IMR-90 (cell line): ENCODE measurements around the gene HOXA3. TPM values are rescaled to one million over a fixed set of nuclear protein-coding genes. Genes with fewer than 3 reads are reported as not detected.

Source experiments
- ATAC-seq: fragments of 200-7000 bp; cut with Tn5 transposase; 2 replicates; pipeline ENCODE4 v1.9.1; 2020; ENCODE audit warnings: low read depth, mild to moderate bottlenecking, moderate library complexity
- BruUV-seq: library from RNA; stranded (reverse); fragments of 400-500 nt; replicated peaks from 2 replicates; lab custom pipeline; 2021; lab: Mats Ljungman, UMichigan
- CTCF ChIA-PET: fragments of 300-600 bp; formaldehyde crosslinking; extraction: SDS; loops from one replicate; lab custom pipeline; 2021; ENCODE audit warnings: antibody characterized with exemption; lab: Yijun Ruan, JAX
- POLR2A ChIA-PET: fragments of 300-600 bp; sonication (Branson Sonifier 250); formaldehyde crosslinking; loops from one replicate; lab custom pipeline; 2022; ENCODE audit warnings: antibody characterized with exemption; ENCODE audit not compliant: unreplicated experiment; lab: Charles Lee
- DNase-seq: peaks from one replicate; pipeline ENCODE4 v3.0.0; 2013
- H2AFZ ChIP-seq: replicated peaks from 2 replicates; pipeline ENCODE3; 2013; ENCODE audit warnings: low read length, mild to moderate bottlenecking; ENCODE audit not compliant: poor library complexity
- H2AK5ac ChIP-seq: 2 replicates; pipeline ENCODE4 v1.6.1; 2013; ENCODE audit warnings: low read depth, low read length, inconsistent platforms
- H2AK9ac ChIP-seq: replicated peaks from 2 replicates; pipeline ENCODE3; 2013; ENCODE audit warnings: mild to moderate bottlenecking, low read depth, low read length, moderate library complexity; ENCODE audit not compliant: poor library complexity
- H2BK120ac ChIP-seq: 2 replicates; pipeline ENCODE4 v1.6.1; 2013; ENCODE audit warnings: low read depth, low read length, inconsistent platforms
- H2BK15ac ChIP-seq: 3 replicates; pipeline ENCODE4 v1.6.1; 2013; ENCODE audit warnings: low read depth, low read length, inconsistent platforms
- H2BK20ac ChIP-seq: 2 replicates; pipeline ENCODE4 v1.6.1; 2013; ENCODE audit warnings: low read depth, mild to moderate bottlenecking, inconsistent platforms, low read length, moderate library complexity
- H2BK5ac ChIP-seq: 2 replicates; pipeline ENCODE4 v1.6.1; 2013; ENCODE audit warnings: mild to moderate bottlenecking, low read depth, low read length, inconsistent platforms; ENCODE audit not compliant: poor library complexity, severe bottlenecking
- H3K14ac ChIP-seq: replicated peaks from 2 replicates; pipeline ENCODE4 v1.6.1; 2013; ENCODE audit warnings: low read depth, low read length, inconsistent platforms
- H3K18ac ChIP-seq: 2 replicates; pipeline ENCODE4 v1.6.1; 2013; ENCODE audit warnings: low read depth, low read length, control low read depth
- H3K23ac ChIP-seq: 2 replicates; pipeline ENCODE4 v1.6.1; 2013; ENCODE audit warnings: low read depth, low read length, inconsistent platforms
- H3K27ac ChIP-seq: 2 replicates; pipeline ENCODE4 v1.5.1; 2013; ENCODE audit warnings: mild to moderate bottlenecking, control low read depth, low read length; ENCODE audit not compliant: insufficient read depth
- H3K27me3 ChIP-seq: 2 replicates; pipeline ENCODE4 v1.6.1; 2013; ENCODE audit warnings: low read length; ENCODE audit not compliant: control insufficient read depth, insufficient read depth
- H3K36me3 ChIP-seq: 2 replicates; pipeline ENCODE4 v1.6.1; 2013; ENCODE audit warnings: low read length, mixed read lengths; ENCODE audit not compliant: control insufficient read depth, insufficient read depth
- H3K4ac ChIP-seq: 2 replicates; pipeline ENCODE4 v1.6.1; 2013; ENCODE audit warnings: low read depth, low read length, inconsistent platforms
- H3K4me1 ChIP-seq: 2 replicates; pipeline ENCODE4 v1.6.1; 2013; ENCODE audit warnings: low read length, mixed read lengths; ENCODE audit not compliant: control insufficient read depth, insufficient read depth
- H3K4me2 ChIP-seq: 2 replicates; pipeline ENCODE4 v1.6.1; 2013; ENCODE audit warnings: low read depth, mild to moderate bottlenecking, control low read depth, low read length, moderate library complexity
- H3K4me3 ChIP-seq: 2 replicates; pipeline ENCODE4 v1.5.1; 2013; ENCODE audit warnings: low read depth, mild to moderate bottlenecking, control low read depth, low read length, moderate library complexity; ENCODE audit not compliant: insufficient read depth
- H3K56ac ChIP-seq: 2 replicates; pipeline ENCODE4 v1.6.1; 2013; ENCODE audit warnings: low read length, inconsistent platforms; ENCODE audit not compliant: insufficient read depth; ENCODE audit errors: extremely low read depth
- H3K79me1 ChIP-seq, 2 experiments: 2 replicates each; pipeline ENCODE4 v1.6.1; 2013; ENCODE audit warnings: low read length in 2 of 2, inconsistent platforms in 1 of 2, low read depth in 1 of 2
- H3K9ac ChIP-seq: 2 replicates; pipeline ENCODE4 v1.6.1; 2013; ENCODE audit warnings: low read depth, low read length, control low read depth
- H3K9me1 ChIP-seq: 2 replicates; pipeline ENCODE4 v1.6.1; 2013; ENCODE audit warnings: low read length, inconsistent platforms; ENCODE audit not compliant: insufficient read depth
- H3K9me3 ChIP-seq: 2 replicates; pipeline ENCODE4 v1.6.1; 2013; ENCODE audit warnings: low read length; ENCODE audit not compliant: control insufficient read depth, insufficient read depth
- H4K20me1 ChIP-seq: 2 replicates; pipeline ENCODE4 v1.6.1; 2013; ENCODE audit warnings: low read length, inconsistent platforms; ENCODE audit not compliant: insufficient read depth
- H4K5ac ChIP-seq: 2 replicates; pipeline ENCODE4 v1.6.1; 2013; ENCODE audit warnings: mild to moderate bottlenecking, low read depth, low read length, control low read depth
- H4K8ac ChIP-seq, 2 experiments: 2 replicates each; pipeline ENCODE4 v1.6.1; 2013; ENCODE audit warnings: low read depth in 2 of 2, low read length in 2 of 2, control low read depth in 1 of 2, inconsistent platforms in 1 of 2
- H4K91ac ChIP-seq: 2 replicates; pipeline ENCODE4 v1.6.1; 2013; ENCODE audit warnings: low read depth, low read length, inconsistent platforms; ENCODE audit not compliant: insufficient read depth
- BHLHE40 ChIP-seq: fragments of 150-350 bp; IDR thresholded peaks from 2 replicates; pipeline ENCODE4 v1.6.1; 2016; ENCODE audit warnings: mild to moderate bottlenecking, low read depth, low read length
- CEBPB ChIP-seq: IDR thresholded peaks from 2 replicates; pipeline ENCODE4 v1.6.1; 2012; ENCODE audit warnings: low read depth, low read length, improper control_type of control experiment
- MAFK ChIP-seq: IDR thresholded peaks from 2 replicates; pipeline ENCODE4 v1.6.1; 2012; ENCODE audit warnings: low read depth, low read length, improper control_type of control experiment
- MAZ ChIP-seq: IDR thresholded peaks from 2 replicates; pipeline ENCODE4 v1.6.1; 2012; ENCODE audit warnings: low read depth, mild to moderate bottlenecking, low read length, improper control_type of control experiment, moderate library complexity, borderline replicate concordance
- NFE2L2 ChIP-seq: fragments of 150-350 bp; IDR thresholded peaks from 2 replicates; pipeline ENCODE4 v1.6.1; 2016; ENCODE audit warnings: low read depth, mild to moderate bottlenecking, low read length
- RAD21 ChIP-seq: IDR thresholded peaks from 2 replicates; pipeline ENCODE4 v1.6.1; 2012; ENCODE audit warnings: low read length, improper control_type of control experiment
- RCOR1 ChIP-seq: IDR thresholded peaks from 2 replicates; pipeline ENCODE4 v1.6.1; 2012; ENCODE audit warnings: mild to moderate bottlenecking, low read length, improper control_type of control experiment; ENCODE audit not compliant: insufficient replicate concordance
- RFX5 ChIP-seq: IDR thresholded peaks from 2 replicates; pipeline ENCODE4 v1.8.0; 2012; ENCODE audit warnings: low read depth, mild to moderate bottlenecking, low read length, moderate library complexity
- SMC3 ChIP-seq: fragments of 150-350 bp; IDR thresholded peaks from 2 replicates; pipeline ENCODE4 v1.6.1; 2016; ENCODE audit warnings: low read depth, mild to moderate bottlenecking, antibody characterized with exemption, low read length, moderate library complexity
- USF2 ChIP-seq: fragments of 150-350 bp; IDR thresholded peaks from 2 replicates; pipeline ENCODE4 v1.6.1; 2017; ENCODE audit warnings: mild to moderate bottlenecking, antibody characterized with exemption, low read length, low read depth
- WGBS, 2 experiments: methylation state at CpG; one replicate each; pipeline versions ENCODE4 v1.1.5 to v1.1.7; 2013; ENCODE audit warnings: missing lambda C conversion rate in 2 of 2; ENCODE audit not compliant: insufficient read length in 1 of 2; ENCODE audit errors: extremely low coverage in 2 of 2; 5-methylcytosine and 5-hydroxymethylcytosine counted together
- dilution Hi-C: fragments of 300-500 bp; cut with HindIII; formaldehyde crosslinking; loops from one replicate; pipeline ENCODE4 v1.14.3; 2018; ENCODE audit warnings: low sequenced_read_pairs; ENCODE audit not compliant: unreplicated experiment
- in situ Hi-C: fragments of 300-500 bp; cut with MboI; formaldehyde crosslinking; loops from 3 replicates; pipeline ENCODE4 v1.14.3; 2019; ENCODE audit warnings: low sequenced_read_pairs, inconsistent platforms, mixed read lengths
- intact Hi-C: fragments of 100-400 bp; cut with micrococcal nuclease; formaldehyde crosslinking; loops from 2 replicates; pipeline ENCODE4 v1.10.0; 2022
- polyA plus RNA-seq, 3 experiments: library from polyadenylated mRNA; depleted of rRNA; stranded (reverse); fragments of >200 nt; gene quantifications; 2 replicates each; pipeline ENCODE4 v1.2.3, GENCODE V29; 2012; ENCODE audit warnings: low replicate concordance in 1 of 3
- total RNA-seq: library from RNA; depleted of rRNA; stranded (reverse); fragments of >200 nt; gene quantifications from 2 replicates; pipeline ENCODE4 v1.2.3, GENCODE V29; 2012
- TF ChIP-seq, protein P1 (sequence below): fragments of 150-350 bp; IDR thresholded peaks from 2 replicates; pipeline ENCODE4 v1.6.1; 2016; ENCODE audit warnings: low read depth, mild to moderate bottlenecking, low read length, moderate library complexity, borderline replicate concordance

Gene HOXA3
- total and polyA plus RNA-seq, 2 of the 4 experiments (the other 2 are of a cell fraction): 0.90 to 5.4 TPM

DNA sequence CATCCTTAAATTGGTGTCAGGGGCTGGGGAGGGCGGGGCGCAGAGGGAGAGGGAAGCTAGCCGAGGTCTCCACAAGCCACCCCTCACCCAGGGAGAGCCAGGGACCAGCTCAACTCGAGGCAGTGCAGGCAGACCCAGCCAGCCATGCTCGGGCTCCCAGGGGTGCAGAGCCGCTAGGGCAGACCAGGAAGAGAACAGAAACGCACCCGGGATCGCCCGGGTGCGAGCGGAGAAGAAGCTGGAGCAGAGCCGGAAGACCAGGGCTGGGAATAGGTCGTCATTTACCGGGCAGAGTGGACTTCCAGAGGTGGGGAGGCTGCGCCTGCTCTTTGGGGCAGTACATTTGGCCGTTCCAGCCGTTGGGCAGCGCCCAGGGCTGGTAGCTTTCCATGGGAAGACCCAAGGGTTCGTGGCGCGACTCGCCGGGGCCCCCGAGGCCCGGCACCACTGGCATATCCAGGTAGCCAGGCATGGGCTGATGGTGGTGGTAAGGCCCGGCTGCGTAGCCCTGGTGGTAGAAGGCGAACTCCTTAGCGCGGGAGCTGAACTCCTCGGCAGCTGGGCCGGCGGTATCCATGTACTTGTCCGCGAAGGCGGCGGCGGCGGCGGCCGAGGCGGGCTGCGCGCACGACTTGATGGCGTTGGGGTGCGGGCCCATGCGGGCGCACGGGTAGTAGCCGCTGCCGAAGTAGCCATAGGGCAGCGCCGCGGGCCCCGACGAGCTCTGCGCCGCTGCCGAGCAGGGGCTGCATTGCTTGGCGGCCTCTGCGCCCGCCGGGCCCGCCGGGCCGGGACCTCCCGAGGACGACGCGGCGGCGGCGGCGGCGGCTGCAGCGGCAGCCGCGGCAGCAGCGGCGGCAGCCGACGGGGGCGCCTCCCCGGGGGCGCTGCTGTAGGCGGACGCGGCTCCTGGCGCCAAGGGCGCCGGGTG lies 46.8 kb upstream of the HOXA3 start:
- Histone ChIP-seq H2BK15ac (no peak overlapping the region), H3K9me3 (peaks cover 5% of the 10 kb centered on the region; the same call in 1 of the 2 replicates), H3K23ac (no peak overlapping the region), H3K4me1 (no peaks in the 10 kb centered on the region), H3K79me1 (no peaks in the 10 kb centered on the region), H2AK9ac (no peak overlapping the region), H3K4me2 (no peak overlapping the region), H4K20me1 (peaks cover 12% of the 10 kb centered on the region), H3K56ac (no peak overlapping the region), H3K9me1 (0 out of 2 replicates have a peak, but pooled peaks cover 5% of the 10 kb centered on the region), H3K9ac (no peak overlapping the region), H2AFZ (peak overlapping the region; percentile 13), H2BK120ac (no peak overlapping the region), H3K27me3 (peaks cover 86% of the 10 kb centered on the region), H4K5ac (no peak overlapping the region), H3K14ac (no peak overlapping the region), H4K8ac (no peak overlapping the region), H2BK20ac (no peak overlapping the region), H2BK5ac (no peak overlapping the region), H3K36me3 (no peaks in the 10 kb centered on the region), H3K4ac (no peak overlapping the region), H3K4me3 (no peak overlapping the region), H2AK5ac (no peak overlapping the region), H3K18ac (no peak overlapping the region), H3K27ac (no peak overlapping the region), H4K91ac (no peak overlapping the region)
- no TSS peak for BruUV-seq
- in situ Hi-C loops (loop anchor here (5.0 to 10.0 kb wide), 2 partner anchors 723 to 876 kb away; no protein-coding TSS in a partner anchor), intact Hi-C loops (loop anchor here (5.0 to 10.0 kb wide), 7 partner anchors 463 to 1906 kb away; partner anchors contain the start of genes HIBADH and TAX1BP1), dilution Hi-C loops (no loop called here)
- ATAC-seq (peak; percentile 25; the same call in 1 of the 2 replicates), DNase-seq (no peak)
- TF ChIP-seq RFX5 (no peak), USF2 (no peak), RAD21 (no peak), MAZ (no peak), RCOR1 (no peak), SMC3 (no peak), CEBPB (no peak), NFE2L2 (no peak), BHLHE40 (no peak), MAFK (no peak)
- TF ChIP-seq, protein P1, sequence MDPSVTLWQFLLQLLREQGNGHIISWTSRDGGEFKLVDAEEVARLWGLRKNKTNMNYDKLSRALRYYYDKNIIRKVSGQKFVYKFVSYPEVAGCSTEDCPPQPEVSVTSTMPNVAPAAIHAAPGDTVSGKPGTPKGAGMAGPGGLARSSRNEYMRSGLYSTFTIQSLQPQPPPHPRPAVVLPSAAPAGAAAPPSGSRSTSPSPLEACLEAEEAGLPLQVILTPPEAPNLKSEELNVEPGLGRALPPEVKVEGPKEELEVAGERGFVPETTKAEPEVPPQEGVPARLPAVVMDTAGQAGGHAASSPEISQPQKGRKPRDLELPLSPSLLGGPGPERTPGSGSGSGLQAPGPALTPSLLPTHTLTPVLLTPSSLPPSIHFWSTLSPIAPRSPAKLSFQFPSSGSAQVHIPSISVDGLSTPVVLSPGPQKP: no peak
- ChIA-PET POLR2A (no interaction called here), CTCF (interaction anchor here (1.0 kb wide), 1 partner anchor 403 kb away, joined by 3 read pairs; no protein-coding TSS in a partner anchor)
- 4% methylated on average over 38 of the region's 93 CpGs; no CpG with 5 or more reads in 1 of the 2 experiments for WGBS, 2 experiments
